ENCODE data around the gene PTGR1. TPM values are rescaled to one million over a fixed set of nuclear protein-coding genes. Genes with fewer than 3 reads are reported as not detected.

PTGR1 gene
- total and polyA plus RNA-seq, 2 of the 8 experiments (the other 6 are each of a cell fraction or from before 2014, with no cell fraction given) = 16.9 to 28.5 TPM

- H3K36me3 ChIP-seq (ENCODE audit: control insufficient read depth in 2 of 4, insufficient read depth in 4 of 4, low read length in 3 of 4) = no peaks in the 10 kb centered on the region
- H2BK5ac ChIP-seq (ENCODE audit: low read depth, low read length) = no peak overlapping the region
- H3K9me3 ChIP-seq (ENCODE audit: insufficient read depth in 2 of 2, low read depth in 1 of 2, low read length in 1 of 2) = no peaks in the 10 kb centered on the region
- peaks cover 13 to 55% of the 10 kb centered on the region in 2 experiments for H3K79me2 ChIP-seq (ENCODE audit: control insufficient read depth in 1 of 2, insufficient read depth in 2 of 2, low read length in 2 of 2)
- no peak overlapping the region for H3K27ac ChIP-seq (ENCODE audit: low read depth, low read length)
- ChIA-PET POLR2A (ENCODE audit: partially characterized antibody) (interaction anchor here (0.8 to 5.0 kb wide), 9 partner anchors 10 to 106 kb away, joined by 3 to 27 read pairs (median 5); partner anchors contain the start of genes GNG10 and PTGR1), CTCF (ENCODE audit: partially characterized antibody) (interaction anchor here (0.5 kb wide), 1 partner anchor 24 kb away, joined by 4 read pairs; no protein-coding TSS in a partner anchor)
- H3K9ac ChIP-seq (replicated peaks in 1 of 4; ENCODE audit: extremely low read depth in 1 of 4, low read depth in 3 of 4, low read length in 3 of 4) = peak overlapping the region in 3 of 4 experiments; percentile 70 to 86 (median 85); a peak in 5 of 7 replicates
- no peak for FAIRE-seq
- H4K91ac ChIP-seq (replicated peaks; ENCODE audit: insufficient read length, low read length) = no peak overlapping the region
- no peak overlapping the region for H2BK15ac ChIP-seq (ENCODE audit: low read length)
- H3K4me1 ChIP-seq (replicated peaks in 1 of 4; ENCODE audit: control insufficient read depth in 3 of 4, insufficient read depth in 4 of 4, low read length in 3 of 4) = peaks cover 0 to 3% (median 0%) of the 10 kb centered on the region in 4 experiments; a peak in 3 of 7 replicates
- H3K4me2 ChIP-seq (ENCODE audit: insufficient read depth in 1 of 2, low read depth in 2 of 2, low read length in 2 of 2) = peak overlapping the region; percentile 77 to 94
- H3K23me2 ChIP-seq (ENCODE audit: low read depth, low read length) = peaks cover 8% of the 10 kb centered on the region; the same call in 1 of the 2 replicates
- WGBS, 2 experiments (ENCODE audit: extremely low coverage in 1 of 2, insufficient coverage in 1 of 2, insufficient read length in 1 of 2, insufficient replicate concordance in 2 of 2, low coverage in 1 of 2, low lambda C conversion rate in 2 of 2, missing lambda C conversion rate in 1 of 2) = 60% methylated on average over 5 of the region's 5 CpGs; no CpG with 5 or more reads in 1 of the 2 experiments
- H4K20me1 ChIP-seq (replicated peaks in 1 of 2; ENCODE audit: control insufficient read depth in 1 of 2, insufficient read depth in 2 of 2, low read length in 2 of 2) = peaks cover 3 to 7% of the 10 kb centered on the region in 2 experiments
- H3K27me3 ChIP-seq (replicated peaks in 1 of 4; ENCODE audit: control insufficient read depth in 3 of 4, extremely low read depth in 1 of 4, insufficient read depth in 3 of 4, low read length in 3 of 4) = no peaks in the 10 kb centered on the region
- H3K79me1 ChIP-seq (ENCODE audit: low read depth, low read length) = no peaks in the 10 kb centered on the region; the same call in 1 of the 2 replicates
- no peak overlapping the region for H3K14ac ChIP-seq (ENCODE audit: insufficient read length)
- H3K4ac ChIP-seq (replicated peaks; ENCODE audit: insufficient read length, low read depth, low read length) = no peak overlapping the region
- no peak overlapping the region for H2BK20ac ChIP-seq (ENCODE audit: low read length)
- H2AFZ ChIP-seq (ENCODE audit: low read length) = no peak overlapping the region
- no peak overlapping the region for H3K23ac ChIP-seq (ENCODE audit: insufficient read length)
- no peak overlapping the region for H2BK12ac ChIP-seq (ENCODE audit: low read depth, low read length)
- H3K56ac ChIP-seq (replicated peaks; ENCODE audit: insufficient read length, low read depth, low read length) = no peak overlapping the region
- peak overlapping the region; percentile 81 to 92 (median 90) for H3K4me3 ChIP-seq (ENCODE audit: extremely low read depth in 1 of 4, insufficient read depth in 2 of 4, low read depth in 3 of 4, low read length in 4 of 4)
- H3K18ac ChIP-seq (ENCODE audit: extremely low read depth, low read length) = no peak overlapping the region
- no peak overlapping the region for H4K8ac ChIP-seq (ENCODE audit: extremely low read depth, insufficient read depth, low read length)
- no peak for DNase-seq (ENCODE audit: low read depth in 1 of 2, low spot score in 2 of 2)
- no peak overlapping the region for H2BK120ac ChIP-seq (replicated peaks; ENCODE audit: low read depth, low read length)
- H4K5ac ChIP-seq (ENCODE audit: insufficient read length, low read depth, low read length) = no peak overlapping the region
- H2AK5ac ChIP-seq (ENCODE audit: low read depth, low read length) = no peak overlapping the region
- TF ChIP-seq SIRT6 (IDR thresholded peaks at IDR 0.05; ENCODE audit: low read length) (no peak), POLR2A (IDR thresholded peaks at IDR 0.05; ENCODE audit: control extremely low read depth in 1 of 2, low read depth in 2 of 2, low read length in 2 of 2) (no peak), CTBP2 (IDR thresholded peaks at IDR 0.05; ENCODE audit: borderline replicate concordance, insufficient read depth, insufficient read length, low read length) (no peak), PHF8 (conservative IDR thresholded peaks at IDR 0.05; ENCODE audit: low read depth, low read length) (no peak), GABPA (IDR thresholded peaks at IDR 0.05; ENCODE audit: borderline replicate concordance, insufficient read depth, low read length) (no peak), ASH2L (IDR thresholded peaks at IDR 0.05; ENCODE audit: low read length) (no peak), CHD1 (IDR thresholded peaks at IDR 0.05; ENCODE audit: low read depth, low read length) (no peak), EGR1 (IDR thresholded peaks at IDR 0.05; ENCODE audit: borderline replicate concordance, low read depth, low read length) (no peak), SIX5 (IDR thresholded peaks at IDR 0.05; ENCODE audit: low read depth, low read length) (no peak)
Observed at GRCh38 chr9:111632060-111632459, 32.6 kb upstream of the PTGR1 start.

Data from H1 (cell line).